HepG2 (cell line): ENCODE results near the gene SLC25A43. TPM values are rescaled to one million over a fixed set of nuclear protein-coding genes. Genes with fewer than 3 reads are reported as not detected.

ENCODE experiments used
- AGO2 ChIP-seq: fragments of 200-400 bp; formaldehyde crosslinking; optimal IDR thresholded peaks from 2 replicates; pipeline ENCODE3; 2017; ENCODE audit warnings: mild to moderate bottlenecking, low read depth, low read length, moderate library complexity
- DNMT3B ChIP-seq: conservative IDR thresholded peaks from 2 replicates; pipeline ENCODE4 v1.6.1; 2016; ENCODE audit warnings: missing biosample characterization, control low read depth
- GMEB1 ChIP-seq: sonication (generic); formaldehyde crosslinking; IDR thresholded peaks from 2 replicates; pipeline ENCODE4 v1.5.1; 2020; ENCODE audit warnings: missing genetic modification reagents, mild to moderate bottlenecking, borderline replicate concordance
- KAT7 ChIP-seq: IDR thresholded peaks from 2 replicates; pipeline ENCODE4 v1.6.1; 2018; ENCODE audit warnings: borderline replicate concordance, missing compliant biosample characterization
- MTA1 ChIP-seq: sonication (generic); formaldehyde crosslinking; IDR thresholded peaks from 2 replicates; pipeline ENCODE4 v1.4.0; 2020; ENCODE audit warnings: missing genetic modification reagents, mild to moderate bottlenecking, borderline replicate concordance
- PATZ1 ChIP-seq: sonication (generic); formaldehyde crosslinking; IDR thresholded peaks from 2 replicates; pipeline ENCODE4 v1.4.0; 2020; ENCODE audit warnings: missing genetic modification reagents
- PAX8 ChIP-seq: sonication (generic); formaldehyde crosslinking; IDR thresholded peaks from 2 replicates; pipeline ENCODE4 v1.8.0; 2022; ENCODE audit warnings: mild to moderate bottlenecking, missing genetic modification reagents, borderline replicate concordance
- RBM39 ChIP-seq: fragments of 200-400 bp; formaldehyde crosslinking; IDR thresholded peaks from one replicate; pipeline ENCODE4 v1.6.1; 2018; ENCODE audit warnings: antibody characterized with exemption, mild to moderate bottlenecking, low read depth, low read length; ENCODE audit not compliant: poor library complexity, severe bottlenecking
- RFX3 ChIP-seq: IDR thresholded peaks from 2 replicates; pipeline ENCODE4 v1.6.1; 2016; ENCODE audit warnings: missing biosample characterization, missing genetic modification reagents
- RFXAP ChIP-seq: sonication (generic); formaldehyde crosslinking; IDR thresholded peaks from 2 replicates; pipeline ENCODE4 v1.4.0; 2020; ENCODE audit warnings: missing genetic modification reagents, borderline replicate concordance
- SP5 ChIP-seq: IDR thresholded peaks from 2 replicates; pipeline ENCODE4 v1.6.1; 2016; ENCODE audit warnings: low read depth, borderline replicate concordance
- THYN1 ChIP-seq: sonication (generic); formaldehyde crosslinking; IDR thresholded peaks from 2 replicates; pipeline ENCODE4 v1.8.1; 2023; ENCODE audit warnings: low read depth, mild to moderate bottlenecking, moderate library complexity, missing genetic modification reagents, borderline replicate concordance
- USF2 ChIP-seq, 2 experiments: sonication (generic) in 1 of 2; formaldehyde crosslinking in 1 of 2; IDR thresholded peaks; 2 replicates each; pipeline versions ENCODE4 v1.5.1 to v1.6.1; 2011 to 2020; ENCODE audit warnings: borderline replicate concordance in 1 of 2, low read depth in 1 of 2, low read length in 1 of 2, mild to moderate bottlenecking in 1 of 2, missing genetic modification reagents in 1 of 2, moderate library complexity in 1 of 2
- ZBTB14 ChIP-seq: sonication (generic); formaldehyde crosslinking; IDR thresholded peaks from 2 replicates; pipeline ENCODE4 v1.4.0; 2020; ENCODE audit warnings: missing genetic modification reagents
- ZNF24 ChIP-seq: fragments of 450-650 bp; IDR thresholded peaks from 2 replicates; pipeline ENCODE4 v1.6.1; 2017; ENCODE audit warnings: antibody characterized with exemption, mild to moderate bottlenecking
- ZNF362 ChIP-seq: sonication (generic); formaldehyde crosslinking; IDR thresholded peaks from 2 replicates; pipeline ENCODE4 v1.4.0; 2020; ENCODE audit warnings: missing genetic modification reagents, mild to moderate bottlenecking, borderline replicate concordance
- ZNF501 ChIP-seq: sonication (generic); formaldehyde crosslinking; IDR thresholded peaks from 2 replicates; pipeline ENCODE4 v1.5.1; 2020; ENCODE audit warnings: mild to moderate bottlenecking, moderate library complexity, missing genetic modification reagents
- ZNF619 ChIP-seq: sonication (generic); formaldehyde crosslinking; IDR thresholded peaks from 2 replicates; pipeline ENCODE4 v1.4.0; 2020; ENCODE audit warnings: mild to moderate bottlenecking, missing genetic modification reagents
- ZNF746 ChIP-seq: sonication (generic); formaldehyde crosslinking; IDR thresholded peaks from 2 replicates; pipeline ENCODE4 v1.8.0; 2022; ENCODE audit warnings: mild to moderate bottlenecking, missing genetic modification reagents
- polyA plus RNA-seq, 8 experiments: library from polyadenylated mRNA; depleted of rRNA in 3 of 8; stranded (reverse) in 7 of 8; unstranded in 1 of 8; fragments of >200 nt; fragmentation: Illumina TruSeq in 4 of 8; extraction: Trizol in 4 of 8; gene quantifications; 2 replicates each; pipeline versions ENCODE4 v1.2.1 to v1.2.3, GENCODE V29; 2011 to 2016; ENCODE audit warnings: low read depth in 4 of 8, missing spikeins in 1 of 8, mixed read lengths in 1 of 8; ENCODE audit not compliant: insufficient read depth in 1 of 8
- total RNA-seq, 5 experiments: library from RNA; depleted of rRNA; stranded (reverse); fragments of >200 nt; fragmentation: Illumina TruSeq; extraction: Trizol; gene quantifications; 2 replicates each; pipeline ENCODE4 v1.2.3, GENCODE V29; 2016; ENCODE audit warnings: low read depth in 1 of 5

Gene SLC25A43
- total and polyA plus RNA-seq, 2 of the 13 experiments (the other 11 are each of a cell fraction or from before 2014, with no cell fraction given), result 5.8 to 13.2 TPM

GRCh38 chrX:119468551-119469312 is 69.6 kb downstream of the SLC25A43 start (continued):
- TF ChIP-seq RBM39 (peak; percentile 87), ZBTB14 (CRISPR knock-in tag) (peak; percentile 46; the same call in 1 of the 2 replicates), KAT7 (CRISPR knock-in tag) (no peak; the same call in 1 of the 2 replicates), ZNF746 (CRISPR knock-in tag) (no peak), AGO2 (peak; percentile 79), GMEB1 (CRISPR knock-in tag) (peak; percentile 60; the same call in 1 of the 2 replicates), ZNF619 (CRISPR knock-in tag) (no peak), MTA1 (CRISPR knock-in tag) (0 out of 2 replicates have a peak, but pooled peaks have one; percentile 20), THYN1 (CRISPR knock-in tag) (no peak), PAX8 (CRISPR knock-in tag) (no peak), ZNF501 (CRISPR knock-in tag) (peak; percentile 48; the same call in 1 of the 2 replicates), SP5 (no peak), USF2 (IDR thresholded peaks at IDR 0.05; ENCODE audit: low read depth, low read length) (no peak), USF2 (CRISPR knock-in tag; IDR thresholded peaks at IDR 0.05; ENCODE audit: borderline replicate concordance) (no peak), ZNF24 (0 out of 2 replicates have a peak, but pooled peaks have one; percentile 30), RFXAP (0 out of 2 replicates have a peak, but pooled peaks have one; percentile 25), RFX3 (no peak), DNMT3B (no peak), PATZ1 (CRISPR knock-in tag) (peak; percentile 25; the same call in 1 of the 2 replicates), ZNF362 (no peak)
